Urothelium cell line (cell line): ENCODE data around the gene ZNF699.
"Not testable (repeated sequence)": the region's sequence is repeated elsewhere in the genome, so short reads cannot be mapped to it uniquely, and the experiment has no call there.

Source experiments
- DNase-seq: peaks from one replicate; pipeline ENCODE4 v3.0.0; 2011; ENCODE audit warnings: low spot score, mixed read lengths
- FAIRE-seq: peaks from 2 replicates; lab custom pipeline; 2011; peaks lifted over from hg19 to GRCh38; lab: Jason Lieb, UNC

ZNF699 gene

GRCh38 chr19:9309139-9309973, at the start of gene ZNF699:
Gene ZNF699 (minus strand): TSS chr19:9309838. CDS start chr19:9305119, 4,719 bp downstream.
- peak; percentile 87 for FAIRE-seq
- peak; percentile 89 for DNase-seq

DNA sequence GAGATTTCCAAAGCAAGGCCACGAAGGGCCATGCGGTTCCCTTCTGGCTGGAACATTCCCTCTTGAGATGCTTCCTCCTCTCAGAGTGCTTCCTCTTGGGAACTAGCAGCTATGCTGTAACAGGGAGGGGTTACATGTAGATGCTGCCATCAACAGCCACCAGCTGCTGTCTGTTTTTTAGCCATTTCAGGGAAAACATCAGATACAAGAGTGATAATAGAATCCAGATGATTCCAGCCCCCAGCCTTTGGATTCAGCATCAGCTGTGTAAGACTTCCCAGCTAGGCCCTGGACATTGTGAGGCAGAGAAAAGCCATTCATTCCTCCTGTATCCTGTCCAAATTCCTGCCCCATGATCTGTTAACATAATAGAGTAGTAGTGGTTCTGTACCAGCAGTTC, 45.0 kb upstream of the ZNF699 start:
- FAIRE-seq, result no peak
- DNase-seq, result no peak

- FAIRE-seq (no peak), DNase-seq (no peak)
Measured at GRCh38 chr19:9353011-9353410, 43.4 kb upstream of the ZNF699 start.

DNA sequence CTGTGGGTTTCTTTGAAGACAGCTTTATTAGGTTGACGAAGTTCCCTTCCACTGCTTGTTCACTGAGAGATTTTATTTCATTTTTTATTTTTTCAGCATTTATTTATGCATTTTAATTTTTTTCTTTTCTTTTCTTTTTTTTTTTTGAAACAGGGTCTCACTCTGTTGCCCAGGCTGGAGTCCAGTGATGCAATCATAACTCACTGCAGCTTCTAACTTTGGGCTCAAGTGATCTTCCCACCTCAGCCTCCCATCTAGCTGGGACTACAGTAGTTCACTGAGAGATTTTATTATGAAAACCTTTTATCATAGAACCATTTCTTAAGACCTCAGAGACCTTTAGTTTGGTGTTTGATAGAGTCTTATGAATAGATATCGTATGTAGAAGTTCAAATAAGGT, 42.9 kb upstream of the ZNF699 start:
- FAIRE-seq, result no peak
- no peak for DNase-seq

DNA sequence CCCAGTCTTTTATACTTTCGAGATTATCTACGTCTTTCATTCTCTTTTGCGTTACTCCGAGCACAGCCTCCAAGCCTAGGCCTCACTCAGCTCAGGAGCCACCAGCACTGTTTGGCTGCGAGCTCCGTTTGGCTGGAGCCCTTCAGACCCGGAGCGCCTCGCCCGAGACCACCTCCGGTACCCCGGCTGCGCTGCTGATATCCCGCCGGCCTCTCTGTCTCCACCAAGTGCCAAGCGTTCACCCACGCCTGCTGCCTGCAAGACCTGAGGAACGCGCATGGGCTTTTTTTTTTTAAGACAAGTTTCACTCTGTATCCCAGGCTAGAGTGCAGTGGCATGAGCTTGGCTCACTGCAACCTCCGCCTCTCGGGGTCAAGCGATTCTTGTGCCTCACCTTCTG, 39.0 kb upstream of the ZNF699 start:
- DNase-seq, result no peak
- FAIRE-seq, result no peak

DNA sequence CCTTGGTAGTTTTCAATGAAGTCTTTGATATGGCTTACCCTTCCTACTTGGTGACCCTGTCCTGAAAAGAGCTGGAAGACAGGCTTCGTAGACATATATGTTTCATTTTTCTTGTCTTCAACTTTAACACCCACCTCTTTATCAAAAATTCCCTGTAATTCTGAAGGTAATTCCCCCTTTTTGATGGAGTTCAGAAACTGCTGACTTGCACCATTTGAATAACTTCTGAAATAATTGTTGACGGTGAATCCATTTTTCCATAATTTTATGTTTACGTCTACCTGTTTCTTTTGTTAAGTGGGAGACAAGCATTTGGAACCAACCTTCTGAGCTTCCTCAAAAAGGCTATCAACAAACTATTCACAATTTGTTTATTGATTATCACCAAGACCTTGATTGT, 38.6 kb upstream of the ZNF699 start:
- FAIRE-seq, result no peak
- no peak for DNase-seq

DNA sequence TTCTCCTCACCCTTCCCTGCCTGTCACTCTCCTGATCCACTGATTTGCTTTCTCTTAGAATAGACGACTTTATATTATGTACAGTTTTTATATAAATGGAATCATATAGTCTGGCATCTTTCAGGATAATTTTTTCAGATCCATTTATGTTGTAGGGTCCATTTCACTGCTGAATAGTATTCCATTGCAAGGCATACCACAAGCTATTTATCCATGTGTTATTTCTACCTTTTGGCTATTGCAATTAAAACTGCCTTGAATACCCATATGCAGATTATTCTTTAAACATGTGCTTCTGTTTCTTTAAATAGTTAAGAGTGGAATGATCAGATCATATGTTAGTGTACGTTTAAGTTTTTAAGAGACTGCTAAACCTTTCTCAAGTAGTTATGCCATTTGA, 35.4 kb upstream of the ZNF699 start:
- FAIRE-seq, result no peak

DNA sequence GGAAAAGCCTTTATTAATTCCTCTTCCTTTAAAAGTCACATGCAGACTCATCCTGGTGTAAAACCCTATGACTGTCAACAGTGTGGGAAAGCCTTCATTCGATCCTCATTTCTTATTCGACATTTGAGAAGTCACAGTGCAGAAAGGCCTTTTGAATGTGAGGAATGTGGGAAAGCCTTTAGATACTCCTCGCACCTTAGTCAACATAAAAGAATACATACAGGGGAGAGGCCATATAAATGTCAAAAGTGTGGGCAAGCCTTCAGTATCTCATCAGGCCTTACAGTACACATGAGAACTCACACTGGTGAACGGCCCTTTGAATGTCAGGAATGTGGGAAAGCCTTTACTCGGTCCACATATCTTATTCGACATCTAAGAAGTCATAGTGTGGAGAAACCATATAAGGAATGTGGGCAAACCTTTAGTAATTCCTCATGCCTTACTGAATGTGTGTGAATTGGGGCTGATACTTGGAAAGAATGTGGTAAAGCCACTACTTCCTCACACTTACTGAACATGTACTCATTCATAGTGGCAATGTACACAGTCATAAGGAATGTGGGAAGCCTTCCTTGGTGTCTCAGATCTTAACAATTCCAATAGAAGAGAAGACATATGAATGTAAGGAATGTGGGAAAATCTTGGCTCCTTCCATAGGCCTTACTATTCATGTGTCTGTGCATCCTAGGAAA, 33.1 kb upstream of the ZNF699 start:
- DNase-seq (no peak), FAIRE-seq (no peak)

More for the DNA sequence above, 35.4 kb upstream of the ZNF699 start:
- DNase-seq, result no peak

DNA sequence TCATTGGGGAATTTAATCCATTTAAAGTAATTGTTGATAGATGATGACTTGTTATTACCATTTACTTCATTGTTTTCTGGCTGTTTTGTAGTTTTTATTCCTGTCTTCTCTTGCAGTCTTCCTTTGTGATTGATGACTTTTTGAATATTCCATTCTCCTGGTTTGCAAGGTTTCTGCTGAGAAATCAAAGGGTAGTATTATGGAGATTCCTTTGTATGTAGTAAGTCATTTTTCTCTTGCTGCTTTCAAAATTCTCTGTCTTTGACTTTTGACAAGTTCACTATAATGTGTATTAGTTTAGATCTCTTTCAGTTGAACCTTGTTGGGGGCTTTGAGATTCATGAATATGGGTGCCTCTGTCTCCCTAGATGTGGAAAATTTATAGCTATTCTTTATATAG, 20.4 kb upstream of the ZNF699 start:
- DNase-seq (no peak), FAIRE-seq (no peak)

GRCh38 chr19:9324584-9324962, 14.9 kb upstream of the ZNF699 start:
- no peak for FAIRE-seq
- DNase-seq, result no peak

DNA sequence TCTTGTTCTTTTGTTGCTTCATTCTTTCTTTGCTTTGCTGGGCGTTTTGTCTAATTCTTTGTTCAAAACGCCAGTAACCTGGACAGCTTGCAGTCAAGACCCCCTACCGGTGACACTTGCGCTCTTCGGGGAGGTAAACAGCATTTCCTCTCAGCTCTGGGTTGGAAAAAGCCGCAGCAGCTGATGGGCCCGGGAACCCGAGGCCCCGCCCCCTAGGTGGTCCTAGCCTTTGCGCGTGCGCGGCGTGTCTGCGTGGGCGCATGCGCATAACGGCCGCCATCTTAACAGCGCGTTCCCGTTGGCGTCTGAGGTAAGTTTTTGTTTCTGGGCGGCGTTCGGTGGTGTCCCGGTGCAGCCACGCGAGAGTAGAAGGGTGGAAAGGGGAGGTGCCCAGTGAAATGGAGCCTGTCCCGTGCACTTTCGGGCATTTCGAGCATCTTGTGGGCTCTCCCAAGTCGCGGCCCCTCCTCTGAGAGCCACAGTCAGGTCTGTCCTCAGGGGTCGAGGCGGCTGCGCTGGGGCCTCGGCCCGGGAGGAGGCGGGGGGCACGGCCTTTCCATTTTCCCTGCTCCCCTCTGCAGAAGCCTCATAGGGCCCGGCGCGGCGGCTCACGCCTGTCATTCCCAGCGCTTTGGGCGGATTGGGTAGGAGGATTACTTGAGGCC, 14.4 kb upstream of the ZNF699 start, which contains the start of gene ZNF559:
ZNF559 (plus strand) TSS at position 261 of the 665 bp plus-strand sequence. CDS start 14,371 bp downstream, outside the sequence.
- peak; percentile 73 for DNase-seq
- FAIRE-seq, result no peak

GRCh38 chr19:9323557-9323918, 13.9 kb upstream of the ZNF699 start:
- DNase-seq (no peak), FAIRE-seq (no peak)

DNA sequence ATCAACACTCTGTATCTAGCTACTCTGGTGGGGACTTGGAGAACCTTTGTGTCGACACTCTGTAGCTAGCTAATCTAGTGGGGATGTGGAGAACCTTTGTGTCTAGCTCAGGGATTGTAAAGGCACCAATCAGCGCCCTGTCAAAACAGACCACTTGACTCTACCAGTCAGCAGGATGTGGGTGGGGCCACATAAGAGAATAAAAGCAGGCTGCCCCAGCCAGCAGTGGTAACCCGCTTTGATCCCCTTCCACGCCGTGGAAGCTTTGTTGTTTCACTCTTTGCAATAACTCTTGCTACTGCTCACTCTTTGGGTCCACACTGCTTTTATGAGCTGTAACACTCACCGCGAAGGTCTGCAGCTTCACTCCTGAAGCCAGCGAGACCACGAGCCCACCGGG, 12.6 kb upstream of the ZNF699 start:
- DNase-seq, FAIRE-seq: not testable (repeated sequence)

GRCh38 chr19:9321756-9322155, 12.1 kb upstream of the ZNF699 start:
- not testable (repeated sequence) for DNase-seq, FAIRE-seq

DNA sequence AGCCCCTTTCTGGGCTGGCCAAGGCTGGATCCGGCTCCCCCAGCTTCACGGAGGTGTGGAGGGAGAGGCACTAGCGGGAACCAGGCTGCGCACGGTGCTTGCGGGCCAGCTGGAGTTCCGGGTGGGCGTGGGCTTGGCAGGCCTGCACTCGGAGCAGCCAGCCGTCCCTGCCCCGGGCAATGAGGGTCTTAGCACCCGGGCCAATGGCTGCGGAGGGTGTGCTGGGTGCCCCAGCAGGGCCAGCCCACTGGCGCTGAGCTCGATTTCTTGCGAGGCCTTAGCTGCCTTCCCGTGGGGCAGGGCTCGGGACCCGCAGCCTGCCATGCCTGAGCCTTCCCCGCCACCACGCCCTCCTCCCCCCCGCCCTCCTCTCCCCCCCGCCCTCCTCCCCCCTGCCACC, 11.7 kb upstream of the ZNF699 start:
- FAIRE-seq (no peak), DNase-seq (no peak)

DNA sequence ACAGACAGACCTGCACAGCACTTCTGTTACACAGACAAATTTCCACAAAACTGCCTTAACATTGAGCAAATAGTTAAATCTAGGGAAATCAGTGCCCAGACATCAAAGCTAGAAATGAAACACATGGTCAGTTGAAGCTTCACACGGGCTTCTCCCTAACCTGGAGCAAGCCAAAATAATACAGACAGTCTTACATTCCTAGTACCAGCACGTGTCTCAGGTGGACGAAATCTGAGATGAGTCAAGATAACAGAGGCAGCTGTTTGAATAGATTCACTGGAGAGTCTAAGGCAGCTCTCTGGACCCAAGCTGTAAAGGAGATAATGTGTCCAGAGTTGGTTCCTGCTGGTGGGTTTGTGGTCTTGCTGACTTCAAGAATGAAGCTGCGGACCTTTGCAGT, 4.1 kb upstream of the ZNF699 start:
- FAIRE-seq, result no peak
- DNase-seq, result no peak

GRCh38 chr19:9309974-9310446, 372 bp upstream of the ZNF699 start:
- FAIRE-seq (no peak), DNase-seq (peak; percentile 84)

- no peak for DNase-seq
- FAIRE-seq, result no peak
Measured at GRCh38 chr19:9308091-9308770, 1.4 kb downstream of the ZNF699 start.

DNA sequence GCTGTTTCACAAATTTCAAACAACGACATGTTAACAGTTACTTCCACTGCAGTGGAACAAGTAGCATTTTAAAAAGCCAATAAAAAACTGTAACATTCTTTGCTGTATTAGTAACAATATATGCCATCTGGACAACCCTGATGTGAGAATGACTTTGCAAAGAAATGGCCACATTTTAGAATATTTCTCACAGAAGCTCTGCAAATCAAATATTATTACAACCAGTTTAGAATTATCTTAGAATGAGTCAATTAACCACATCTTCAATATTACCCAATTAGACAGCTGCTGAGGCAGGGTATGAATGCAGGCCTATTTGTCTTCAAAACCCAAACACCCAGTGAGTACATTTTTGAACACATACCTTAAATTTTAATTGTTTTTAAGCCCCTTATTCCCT, 3.2 kb downstream of the ZNF699 start:
- FAIRE-seq, result no peak
- no peak for DNase-seq

DNA sequence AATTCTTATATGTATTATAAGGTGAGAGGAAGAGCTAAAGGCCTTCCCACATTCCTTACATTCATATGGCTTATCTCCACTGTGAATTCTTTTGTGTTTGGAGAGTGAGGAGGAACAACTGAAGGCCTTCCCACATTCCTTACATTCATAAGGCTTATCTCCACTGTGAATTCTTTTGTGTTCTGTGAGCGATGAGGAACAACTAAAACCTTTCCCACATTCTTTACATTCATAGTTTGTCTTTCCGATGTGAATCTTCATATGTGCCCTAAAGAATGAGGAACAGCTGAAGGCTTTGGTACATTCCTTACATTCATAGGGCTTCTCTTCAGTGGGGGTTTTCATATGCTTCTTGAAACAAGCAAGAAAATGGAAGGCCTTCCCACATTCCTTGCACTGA, 13.3 kb downstream of the ZNF699 start:
- FAIRE-seq, result no peak
- DNase-seq, result no peak

GRCh38 chr19:9295411-9295849, 14.2 kb downstream of the ZNF699 start:
- no peak for FAIRE-seq
- no peak for DNase-seq
